Ureter (tissue), 1 donor: ENCODE results near the gene CMIP. TPM values are rescaled to one million over a fixed set of nuclear protein-coding genes. Genes with fewer than 3 reads are reported as not detected.

Experiments used
- DNase-seq: peaks from one replicate; pipeline ENCODE4 v3.0.0-alpha.2; 2020; ENCODE audit warnings: low spot score
- total RNA-seq: library from RNA; stranded (reverse); gene quantifications from one replicate; pipeline ENCODE4 v1.2.4, GENCODE V29; 2023
- donor health status: DM: yes; HTN: yes; CAD: no.

Gene CMIP
- total RNA-seq, 1 donor from 2014 or later: 98.0 TPM

DNA sequence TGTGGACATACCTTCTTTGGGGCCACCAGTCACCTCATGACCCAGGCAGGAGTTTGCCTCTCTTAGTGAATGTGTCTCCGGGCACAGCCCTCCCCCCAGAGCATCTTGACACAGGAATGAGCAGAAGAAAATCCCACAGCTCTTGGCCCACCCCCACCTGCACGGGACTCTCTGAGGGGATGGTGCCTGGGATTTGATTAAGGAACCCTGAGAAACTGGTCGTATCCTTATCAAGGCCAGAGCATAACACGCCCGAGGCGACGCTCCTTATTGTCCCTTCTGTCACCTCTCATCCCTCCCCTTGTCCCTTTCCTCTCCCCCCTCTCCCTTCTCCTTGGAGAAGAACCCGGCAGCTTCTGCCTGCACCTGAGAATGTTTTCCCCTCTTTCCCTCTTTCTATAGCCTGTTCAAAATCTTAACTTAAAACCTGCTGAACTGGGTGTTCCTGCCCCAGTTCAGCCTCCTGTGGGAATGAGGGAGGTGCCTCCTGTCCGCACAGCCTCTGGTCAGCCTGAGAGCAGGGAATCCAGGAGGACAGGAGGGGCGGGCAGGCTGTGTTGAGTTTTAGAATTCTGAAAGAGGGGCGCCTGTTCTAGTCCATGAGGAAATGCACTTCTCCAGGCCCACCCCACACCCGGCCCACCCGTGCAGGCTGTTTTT, 193.8 kb downstream of the CMIP start:
- no peak for DNase-seq

DNA sequence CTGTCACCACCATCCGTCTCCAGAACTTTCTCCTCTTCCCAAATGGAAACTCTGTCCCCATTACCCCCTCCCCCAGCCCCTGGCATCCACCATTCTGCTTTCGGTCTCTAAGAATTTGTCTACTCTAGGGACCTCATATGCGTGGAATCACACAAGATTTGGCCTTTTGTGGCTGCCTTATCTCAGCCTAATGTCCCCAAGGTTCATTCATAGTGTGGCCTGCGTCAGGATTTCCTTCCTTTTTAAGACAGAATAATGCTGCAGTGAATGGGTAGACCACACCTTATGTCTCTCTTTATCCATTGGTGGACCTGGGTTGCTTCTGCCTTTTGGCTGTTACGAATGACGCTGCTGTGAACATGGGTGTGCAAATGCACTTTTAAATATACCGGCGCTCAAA, 194.7 kb downstream of the CMIP start:
- no peak for DNase-seq

GRCh38 chr16:81639931-81640680, 195.5 kb downstream of the CMIP start:
- no peak for DNase-seq

- DNase-seq: no peak
Observed at GRCh38 chr16:81640681-81641070, 196.1 kb downstream of the CMIP start.

DNA sequence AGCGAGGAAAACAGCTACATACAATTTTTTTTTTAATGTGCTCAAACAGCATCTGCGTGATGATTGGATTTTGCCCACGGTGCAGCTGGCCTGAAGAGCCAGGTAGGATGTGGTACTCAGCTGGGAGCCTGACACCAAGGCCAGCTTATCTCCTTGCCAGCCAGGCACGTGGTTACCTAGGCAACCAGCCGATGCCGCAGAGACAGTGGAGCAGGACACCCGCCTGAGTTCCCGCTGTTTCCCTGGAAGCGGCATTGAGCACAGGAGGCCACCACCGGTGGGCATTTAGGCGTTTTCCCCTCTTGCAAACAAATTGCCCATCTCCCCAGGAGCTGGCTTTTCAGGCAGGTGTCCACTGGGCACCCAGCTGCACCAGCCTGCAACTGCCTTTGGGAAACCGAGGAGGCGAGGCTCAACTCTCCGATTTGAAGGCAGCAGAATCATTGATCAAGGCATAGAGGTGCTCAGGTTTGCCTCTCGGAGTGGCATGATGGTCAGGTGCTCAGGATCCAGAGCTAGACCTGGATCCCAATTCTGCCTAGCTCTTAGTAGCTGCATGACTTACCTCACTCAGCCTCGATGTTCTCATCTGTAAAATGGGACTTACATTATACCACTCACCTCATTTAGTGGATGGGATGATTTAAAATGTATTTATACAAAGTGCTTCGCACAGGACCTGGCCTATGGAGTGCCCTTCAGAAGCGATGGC, 196.9 kb downstream of the CMIP start:
- DNase-seq: no peak

- DNase-seq: no peak
Observed at GRCh38 chr16:81642107-81642436, 197.5 kb downstream of the CMIP start.

DNA sequence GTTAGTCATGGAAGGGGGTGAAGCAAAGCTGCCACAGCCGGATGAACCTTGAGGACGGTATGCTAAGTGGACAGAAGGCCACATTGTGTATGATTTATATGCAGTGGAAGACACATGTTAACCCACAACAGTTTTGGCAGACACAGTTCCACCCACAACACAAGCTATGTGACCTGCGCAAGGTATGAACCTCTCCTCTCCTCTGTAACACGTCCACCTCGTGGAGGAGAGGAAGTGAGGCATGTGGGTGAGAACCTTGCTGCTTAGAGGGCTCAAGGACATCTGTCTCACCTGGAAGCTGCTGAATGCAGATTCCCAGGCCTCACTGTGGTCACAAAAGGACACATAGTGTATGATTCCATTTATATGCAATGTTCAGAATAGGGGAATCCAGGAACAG, 198.3 kb downstream of the CMIP start:
- DNase-seq: no peak

DNA sequence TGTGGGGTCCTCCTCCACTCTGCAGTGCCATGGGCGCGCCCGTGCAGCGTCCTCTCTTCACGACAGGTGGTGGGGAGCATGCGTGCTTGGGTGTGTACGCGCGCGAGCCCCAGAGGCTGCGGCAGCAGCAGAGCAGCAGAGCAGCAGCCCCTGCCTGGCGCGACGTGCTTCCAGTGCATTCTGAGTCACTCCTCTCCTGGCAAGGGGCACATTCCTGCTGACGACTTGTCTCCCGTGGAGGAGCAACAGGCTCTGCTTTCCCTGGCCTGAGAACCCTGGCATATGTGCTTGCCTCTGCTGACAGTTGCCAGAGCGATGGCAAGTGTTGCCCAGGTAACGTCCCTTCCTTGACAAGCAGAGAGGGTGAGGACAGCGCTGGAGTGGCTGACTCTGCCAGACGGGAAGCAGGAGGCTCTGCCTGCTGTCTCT, 200.7 kb downstream of the CMIP start:
- DNase-seq: no peak

- no peak for DNase-seq
Observed at GRCh38 chr16:81645925-81646324, 201.3 kb downstream of the CMIP start.

GRCh38 chr16:81646561-81646960, 202.0 kb downstream of the CMIP start:
- DNase-seq: no peak

- no peak for DNase-seq
Observed at GRCh38 chr16:81647527-81647926, 202.9 kb downstream of the CMIP start.

- no peak for DNase-seq
Observed at GRCh38 chr16:81649561-81650184, 205.1 kb downstream of the CMIP start.

GRCh38 chr16:81650281-81650680, 205.7 kb downstream of the CMIP start:
- DNase-seq: no peak

- DNase-seq: no peak
Observed at GRCh38 chr16:81650982-81651562, 206.5 kb downstream of the CMIP start.

DNA sequence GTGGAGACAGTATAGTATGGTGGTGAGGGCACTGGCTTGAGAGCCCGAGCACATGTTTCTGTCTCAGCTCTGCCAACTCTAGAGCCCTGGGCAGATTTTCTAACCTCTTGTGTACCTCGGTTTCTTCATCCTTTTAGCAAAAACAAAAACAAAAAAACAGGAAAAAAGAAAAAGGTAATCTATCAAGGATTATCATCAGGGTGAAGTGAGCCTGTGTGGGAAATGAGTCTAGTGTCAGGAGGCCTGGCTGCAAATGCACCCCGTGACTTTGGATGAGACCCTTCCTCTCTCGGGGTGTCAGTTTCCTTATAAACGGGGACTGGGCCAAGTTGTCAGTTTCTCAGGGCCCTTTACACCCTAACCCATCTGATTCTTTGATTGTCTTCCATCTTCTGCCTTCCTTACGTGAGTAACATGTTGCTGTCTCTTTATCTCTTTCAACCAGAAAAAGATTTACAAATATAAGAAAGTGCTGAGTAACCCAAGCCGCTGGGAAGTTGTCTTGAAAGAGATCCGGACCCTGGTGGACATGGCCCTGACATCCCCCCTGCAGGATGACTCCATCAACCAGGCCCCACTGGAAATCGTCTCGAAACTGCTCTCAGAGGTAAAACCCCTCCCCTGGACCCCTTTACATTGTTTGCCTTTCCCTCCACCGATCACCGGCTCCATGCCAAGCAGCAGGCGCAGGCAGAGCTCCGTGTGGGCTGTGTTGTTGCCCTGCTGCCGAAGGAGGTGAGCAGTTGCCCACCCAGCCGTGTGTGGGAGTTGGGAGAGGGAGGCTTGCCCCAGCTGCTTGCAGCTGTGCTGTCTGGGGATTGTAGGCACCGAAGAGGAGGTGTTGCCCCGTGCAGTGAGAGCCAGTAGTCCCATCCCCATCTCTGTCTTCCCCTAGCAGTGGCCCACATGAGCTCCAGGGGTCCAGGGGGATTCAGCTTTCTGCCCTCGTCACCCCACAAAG, 207.4 kb downstream of the CMIP start:
- no peak for DNase-seq

- DNase-seq: no peak
Observed at GRCh38 chr16:81652798-81653505, 208.3 kb downstream of the CMIP start.

GRCh38 chr16:81654346-81654745, 209.7 kb downstream of the CMIP start:
- no peak for DNase-seq

DNA sequence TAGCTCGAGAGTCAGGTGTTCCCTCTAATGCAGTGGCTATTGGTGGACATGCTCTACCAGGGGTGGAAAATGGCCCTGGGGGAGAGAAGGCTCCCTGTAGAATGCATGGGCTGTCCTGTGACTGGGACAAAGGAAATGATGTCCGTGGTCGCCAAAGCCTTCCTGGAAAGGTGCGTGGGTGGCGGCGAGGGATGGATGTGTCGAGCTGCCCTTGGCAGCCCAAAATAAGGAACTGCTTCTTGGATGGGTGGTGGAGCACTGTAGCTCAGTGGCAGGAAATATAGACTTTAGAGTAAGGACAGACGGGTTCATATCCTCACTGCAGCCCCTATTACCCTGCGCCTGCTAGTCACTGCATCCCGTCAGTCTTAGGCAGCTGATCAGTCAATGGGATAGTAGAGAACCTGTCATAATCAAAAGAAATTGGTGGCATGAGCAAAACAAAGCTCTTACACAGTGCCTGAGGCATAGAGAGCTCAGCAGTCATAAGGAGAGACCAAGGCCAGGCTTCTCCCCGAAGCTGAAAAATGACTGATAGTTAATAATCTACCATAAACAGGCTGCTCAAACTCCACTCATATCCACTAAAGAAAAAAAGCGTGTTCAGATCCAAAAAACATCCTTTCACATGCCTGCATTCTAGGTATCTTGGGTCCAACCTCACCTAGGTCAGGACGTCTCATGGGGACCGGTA, 211.0 kb downstream of the CMIP start:
- DNase-seq: no peak

- DNase-seq: no peak
Observed at GRCh38 chr16:81657224-81657623, 212.6 kb downstream of the CMIP start.

GRCh38 chr16:81657781-81658180, 213.2 kb downstream of the CMIP start:
- no peak for DNase-seq
